GM12864 (cell line): ENCODE data around the gene TMEM212.

Source experiments
- DNase-seq: peaks from one replicate; pipeline ENCODE4 v3.0.0-alpha.2; 2011; ENCODE audit warnings: low read depth
- H3K4me3 ChIP-seq: 2 replicates; pipeline ENCODE4 v1.5.1; 2011; ENCODE audit warnings: mild to moderate bottlenecking, low read depth, low read length, control low read depth
- CTCF ChIP-seq: IDR thresholded peaks from 2 replicates; pipeline ENCODE4 v1.5.1; 2011; ENCODE audit warnings: low read depth, mild to moderate bottlenecking, moderate library complexity, low read length, control low read depth, inconsistent platforms; ENCODE audit errors: missing control alignments

TMEM212 gene

GRCh38 chr3:171840445-171840810 is 2.7 kb upstream of the TMEM212 start:
- H3K4me3 ChIP-seq, result no peak overlapping the region
- no peak for TF ChIP-seq CTCF
- DNase-seq, result no peak

GRCh38 chr3:171840811-171841619 is 2.1 kb upstream of the TMEM212 start:
- H3K4me3 ChIP-seq, result no peak overlapping the region
- DNase-seq, result no peak
- TF ChIP-seq CTCF, result no peak

- TF ChIP-seq CTCF, result no peak
- DNase-seq, result no peak
- no peak overlapping the region for H3K4me3 ChIP-seq
Measured at GRCh38 chr3:171841620-171842000, 1.5 kb upstream of the TMEM212 start.

GRCh38 chr3:171844873-171845272 is 1.7 kb downstream of the TMEM212 start:
- no peak for DNase-seq
- TF ChIP-seq CTCF, result no peak
- H3K4me3 ChIP-seq, result no peak overlapping the region

- no peak for DNase-seq
- H3K4me3 ChIP-seq, result no peak overlapping the region
- TF ChIP-seq CTCF, result no peak
Measured at GRCh38 chr3:171845481-171846284, 2.5 kb downstream of the TMEM212 start.

- DNase-seq, result peak; percentile 12
- H3K4me3 ChIP-seq, result no peak overlapping the region
- no peak for TF ChIP-seq CTCF
Measured at GRCh38 chr3:171846597-171846996, 3.4 kb downstream of the TMEM212 start.
